Measurements from ENCODE around the gene DSG2. TPM values are rescaled to one million over a fixed set of nuclear protein-coding genes. Genes with fewer than 3 reads are reported as not detected.

Gene DSG2
- total RNA-seq, 2 donors from 2014 or later, result 0.14 TPM; not detected in 1

DNA sequence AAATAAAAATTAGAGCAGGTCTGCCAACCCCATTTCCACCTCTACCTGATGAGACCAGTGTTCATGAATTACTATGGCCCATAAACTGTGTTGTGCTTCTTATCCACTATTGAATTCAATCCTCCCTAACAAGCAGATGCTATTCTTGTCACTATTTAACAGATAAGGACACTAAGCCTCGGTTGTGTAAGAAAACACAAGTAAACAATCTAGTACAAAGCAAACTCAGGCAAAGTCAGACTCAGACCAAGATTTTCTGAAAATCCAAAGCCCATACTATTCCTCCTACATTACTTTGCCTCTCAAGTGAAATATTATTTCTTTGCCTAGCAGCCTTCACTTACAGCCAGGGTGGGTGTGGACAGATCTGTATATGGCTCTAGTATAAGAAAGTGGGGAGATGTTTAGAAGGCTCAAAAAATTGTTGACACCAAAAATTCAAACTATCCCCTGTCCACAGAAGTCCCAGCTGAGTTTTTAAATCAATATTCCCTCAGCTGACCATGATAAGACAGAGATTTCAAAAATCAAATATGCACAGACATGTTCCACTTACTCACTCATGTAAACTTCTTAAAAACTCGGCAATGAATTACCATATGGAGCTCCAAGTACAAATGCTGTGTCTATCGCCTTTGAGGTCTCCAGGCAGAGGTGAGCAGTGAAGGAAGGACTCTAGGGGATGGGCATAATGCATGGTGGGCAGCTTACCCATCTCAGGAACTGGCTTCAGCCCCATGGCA, 77.7 kb downstream of the DSG2 start:
- no peak for DNase-seq (ENCODE audit: low spot score)
- ATAC-seq, result no peak
- H3K4me3 Mint-ChIP-seq, result no peak overlapping the region
- H3K27ac Mint-ChIP-seq, result no peak overlapping the region
- H3K4me1 Mint-ChIP-seq (ENCODE audit: low read depth in 2 of 2), result no peaks in the 10 kb centered on the region
- no peaks in the 10 kb centered on the region for H3K36me3 Mint-ChIP-seq
- H3K9me3 Mint-ChIP-seq, result no peaks in the 10 kb centered on the region
- H3K27me3 Mint-ChIP-seq, result no peaks in the 10 kb centered on the region

DNA sequence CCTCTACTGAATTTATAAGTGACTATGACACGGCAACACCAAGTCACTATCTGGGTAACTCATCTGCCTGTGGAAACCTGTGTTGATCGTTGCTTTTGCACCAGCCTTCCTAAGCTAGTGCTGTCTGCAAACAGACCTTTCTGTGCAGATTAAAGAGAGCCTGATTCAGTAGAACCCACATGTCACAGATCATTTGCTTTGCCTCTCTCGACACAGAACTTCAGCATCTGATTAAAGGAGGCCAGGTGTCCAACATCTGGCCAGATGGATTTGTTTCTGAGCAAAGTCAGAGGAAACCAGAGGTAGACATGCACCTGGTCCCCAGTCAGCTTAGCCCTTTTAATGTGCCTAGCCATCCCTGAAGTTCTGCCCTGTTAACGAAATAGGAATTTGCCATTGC, 78.7 kb downstream of the DSG2 start:
- Mint-ChIP-seq H3K36me3 (no peaks in the 10 kb centered on the region), H3K27ac (no peak overlapping the region), H3K27me3 (no peaks in the 10 kb centered on the region), H3K4me3 (no peak overlapping the region), H3K4me1 (ENCODE audit: low read depth in 2 of 2) (no peaks in the 10 kb centered on the region), H3K9me3 (no peaks in the 10 kb centered on the region)
- no peak for DNase-seq (ENCODE audit: low spot score)
- ATAC-seq, result no peak

DNA sequence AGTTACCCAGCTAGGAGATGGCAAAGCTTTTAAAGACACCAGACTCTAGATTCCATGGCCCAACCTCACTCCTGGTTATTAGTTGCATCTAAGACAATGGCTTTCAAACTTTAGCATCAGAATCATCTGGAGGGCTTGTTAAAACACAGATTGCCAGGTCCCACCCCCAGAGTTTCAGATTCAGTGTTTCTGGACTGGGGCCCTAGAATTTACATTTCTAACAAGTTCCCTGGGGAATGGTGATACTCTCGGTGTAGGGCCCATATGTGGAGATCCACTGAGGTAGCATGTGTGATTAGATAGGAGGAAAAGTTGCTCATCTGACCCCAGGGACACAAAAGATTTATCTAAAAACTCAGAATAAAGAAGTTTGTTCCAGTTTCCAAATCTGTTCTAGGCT, 79.2 kb downstream of the DSG2 start:
- no peaks in the 10 kb centered on the region for H3K36me3 Mint-ChIP-seq
- no peak for DNase-seq (ENCODE audit: low spot score)
- no peak overlapping the region for H3K4me3 Mint-ChIP-seq
- H3K9me3 Mint-ChIP-seq, result no peaks in the 10 kb centered on the region
- H3K27me3 Mint-ChIP-seq, result no peaks in the 10 kb centered on the region
- no peaks in the 10 kb centered on the region for H3K4me1 Mint-ChIP-seq (ENCODE audit: low read depth in 2 of 2)
- no peak overlapping the region for H3K27ac Mint-ChIP-seq
- no peak for ATAC-seq

DNA sequence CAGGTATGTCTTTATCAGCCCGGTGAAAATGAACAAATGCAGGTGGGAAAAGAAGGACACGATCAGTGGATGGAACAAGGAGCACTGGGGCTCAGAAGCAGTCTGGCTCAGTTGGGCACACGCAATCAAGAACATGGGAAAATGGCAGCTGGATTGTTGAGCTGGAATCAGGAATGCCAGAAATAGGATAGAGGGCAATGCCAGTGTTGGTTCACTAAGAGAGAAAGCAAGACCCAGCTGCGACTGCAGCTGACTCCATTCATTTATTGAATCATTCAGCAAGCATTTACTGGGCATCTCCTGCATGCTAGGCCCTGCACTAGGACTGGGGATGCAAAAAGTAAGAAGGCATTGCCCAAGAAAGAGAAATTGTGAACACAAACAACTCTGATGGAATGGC, 80.1 kb downstream of the DSG2 start:
- H3K9me3 Mint-ChIP-seq, result no peaks in the 10 kb centered on the region
- H3K27ac Mint-ChIP-seq, result no peak overlapping the region
- DNase-seq (ENCODE audit: low spot score), result no peak
- ATAC-seq, result no peak
- H3K36me3 Mint-ChIP-seq, result no peaks in the 10 kb centered on the region
- no peaks in the 10 kb centered on the region for H3K4me1 Mint-ChIP-seq (ENCODE audit: low read depth in 2 of 2)
- H3K4me3 Mint-ChIP-seq, result no peak overlapping the region
- no peaks in the 10 kb centered on the region for H3K27me3 Mint-ChIP-seq

DNA sequence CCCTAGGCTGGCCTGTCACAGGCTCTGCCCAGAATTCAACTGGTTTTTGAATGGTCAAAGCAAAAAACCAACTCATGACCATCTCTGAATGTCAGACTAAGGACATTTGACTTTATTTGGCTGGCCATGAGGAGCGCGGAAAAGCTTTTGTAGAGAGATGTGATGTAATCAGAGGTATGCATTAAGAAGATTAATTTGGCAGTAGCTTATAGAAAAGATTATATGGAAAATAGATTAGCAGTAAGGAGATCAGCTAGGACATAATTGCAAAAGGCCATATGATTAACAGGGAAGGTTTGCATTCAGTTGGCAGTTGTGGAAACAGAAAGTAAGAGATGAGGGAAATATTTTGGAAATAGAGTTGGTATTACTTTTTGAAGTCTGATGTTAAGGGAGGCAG, 81.4 kb downstream of the DSG2 start:
- DNase-seq (ENCODE audit: low spot score) (no peak), ATAC-seq (no peak)
- Mint-ChIP-seq H3K27me3 (no peaks in the 10 kb centered on the region), H3K36me3 (no peaks in the 10 kb centered on the region), H3K27ac (no peak overlapping the region), H3K4me3 (no peak overlapping the region), H3K4me1 (ENCODE audit: low read depth in 2 of 2) (no peaks in the 10 kb centered on the region), H3K9me3 (no peaks in the 10 kb centered on the region)

DNA sequence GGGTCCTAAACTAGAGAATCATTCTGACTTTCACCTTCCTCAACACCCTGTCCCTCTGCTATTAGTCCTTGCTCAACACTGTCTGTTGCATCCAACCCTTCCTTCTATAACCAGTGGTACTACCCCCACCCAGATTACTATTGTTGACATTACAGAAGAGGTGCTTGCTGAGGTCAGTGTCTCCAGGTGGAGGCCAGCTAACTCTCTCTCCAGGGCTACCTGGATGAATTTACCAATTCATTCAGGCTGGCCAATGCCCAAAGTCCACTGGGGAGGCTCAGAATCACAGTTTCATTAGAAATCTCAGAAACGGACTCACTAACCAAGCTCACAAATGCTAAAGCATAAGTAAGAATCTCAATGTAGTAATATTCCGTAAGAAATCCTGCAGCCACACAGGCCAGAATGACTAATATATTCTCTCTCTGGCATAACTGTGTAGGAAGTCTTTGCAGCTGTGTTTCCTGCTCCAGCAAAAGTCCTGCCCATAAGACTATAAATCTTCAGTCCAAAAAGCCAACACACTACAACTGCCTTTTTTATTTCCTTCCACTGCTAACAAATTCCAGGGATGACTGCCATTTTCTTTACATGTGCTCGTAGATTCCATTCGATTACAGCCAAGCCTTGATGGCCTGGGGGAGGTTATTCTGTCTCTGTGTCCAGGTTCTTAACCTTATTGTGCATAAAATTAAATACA, 83.7 kb downstream of the DSG2 start:
- H3K27ac Mint-ChIP-seq, result no peak overlapping the region
- no peak for ATAC-seq
- DNase-seq (ENCODE audit: low spot score), result no peak
- no peaks in the 10 kb centered on the region for H3K36me3 Mint-ChIP-seq
- H3K4me1 Mint-ChIP-seq (ENCODE audit: low read depth in 2 of 2), result no peaks in the 10 kb centered on the region
- H3K9me3 Mint-ChIP-seq, result no peaks in the 10 kb centered on the region
- H3K4me3 Mint-ChIP-seq, result no peak overlapping the region
- H3K27me3 Mint-ChIP-seq, result no peaks in the 10 kb centered on the region

DNA sequence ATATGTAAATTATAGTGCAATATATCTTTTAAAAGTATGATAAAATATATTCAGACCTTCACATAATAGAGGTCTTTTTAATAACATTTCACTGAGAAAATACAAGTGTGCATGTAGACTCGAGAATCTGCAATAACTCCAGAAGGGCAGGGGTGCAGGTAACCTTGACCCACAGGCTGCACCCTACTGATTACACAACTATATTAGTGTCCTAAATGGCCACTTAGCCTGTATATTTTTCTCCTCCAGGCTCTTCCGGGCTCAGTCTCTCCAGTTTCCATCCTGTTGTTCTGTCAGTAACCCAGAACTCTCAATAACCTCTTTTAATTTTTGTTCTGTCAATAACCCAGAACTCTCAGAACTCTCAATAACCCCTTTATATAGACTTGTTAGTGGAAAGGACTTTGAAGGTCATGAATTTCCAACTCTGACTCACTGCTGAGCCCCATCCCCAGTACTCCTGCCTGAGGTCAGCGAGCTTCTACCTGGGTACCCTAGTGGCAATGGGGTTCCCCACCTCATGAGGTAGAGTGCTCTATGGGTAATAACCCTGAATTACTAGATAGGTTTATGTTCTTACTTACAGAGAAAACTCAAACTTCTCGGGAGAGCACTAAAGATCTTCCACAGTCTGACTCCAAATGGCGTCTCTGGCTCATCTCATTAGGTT, 85.3 kb downstream of the DSG2 start:
- H3K36me3 Mint-ChIP-seq, result no peaks in the 10 kb centered on the region
- H3K9me3 Mint-ChIP-seq, result no peaks in the 10 kb centered on the region
- no peak for ATAC-seq
- H3K27me3 Mint-ChIP-seq, result no peaks in the 10 kb centered on the region
- H3K4me3 Mint-ChIP-seq, result no peak overlapping the region
- no peak overlapping the region for H3K27ac Mint-ChIP-seq
- no peaks in the 10 kb centered on the region for H3K4me1 Mint-ChIP-seq (ENCODE audit: low read depth in 2 of 2)
- DNase-seq (ENCODE audit: low spot score), result no peak

DNA sequence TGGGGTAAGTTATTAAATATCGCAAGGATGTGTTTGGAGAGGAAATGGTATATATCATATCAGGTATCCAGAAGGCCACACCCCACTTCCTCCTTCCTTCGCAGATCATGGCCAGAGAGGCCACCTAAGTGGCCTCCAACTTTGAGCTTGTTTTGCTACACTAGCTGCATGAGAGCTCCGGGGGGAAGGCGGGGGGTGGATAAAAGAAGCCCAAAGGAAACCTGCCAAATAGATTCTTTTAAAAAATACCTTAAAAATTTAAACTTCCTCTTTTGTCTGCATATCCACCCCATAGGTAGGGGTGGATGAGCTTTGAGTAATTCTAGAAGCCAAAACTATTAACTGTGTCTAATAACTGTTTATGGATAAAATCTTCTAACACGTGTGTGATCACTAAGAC, 88.0 kb downstream of the DSG2 start:
- Mint-ChIP-seq H3K27me3 (peaks cover 0 to 2% of the 10 kb centered on the region in 2 donors), H3K36me3 (no peaks in the 10 kb centered on the region), H3K27ac (no peak overlapping the region), H3K4me3 (no peak overlapping the region), H3K9me3 (no peaks in the 10 kb centered on the region), H3K4me1 (ENCODE audit: low read depth in 2 of 2) (no peaks in the 10 kb centered on the region)
- ATAC-seq, result no peak
- no peak for DNase-seq (ENCODE audit: low spot score)

DNA sequence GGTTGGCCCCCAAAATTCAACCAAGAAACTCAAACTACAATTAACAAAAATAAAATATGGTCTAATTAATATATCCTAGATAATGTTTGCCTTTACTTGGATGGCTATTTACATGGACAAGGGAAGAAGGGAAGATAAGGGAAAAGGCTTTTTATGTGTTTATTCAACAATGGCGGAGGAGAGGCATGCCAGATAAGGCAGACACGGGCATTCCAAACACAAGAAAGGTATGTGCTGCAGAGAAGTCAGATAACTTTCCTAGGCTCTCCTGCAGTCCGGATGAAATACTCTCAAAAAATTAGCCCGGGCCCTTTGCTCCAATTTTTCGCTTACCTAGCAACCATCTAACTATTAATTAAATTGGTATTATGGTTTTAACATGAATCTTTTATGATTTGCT, 88.6 kb downstream of the DSG2 start:
- H3K27ac Mint-ChIP-seq, result no peak overlapping the region
- peaks cover 0 to 2% of the 10 kb centered on the region in 2 donors for H3K27me3 Mint-ChIP-seq
- no peaks in the 10 kb centered on the region for H3K4me1 Mint-ChIP-seq (ENCODE audit: low read depth in 2 of 2)
- H3K36me3 Mint-ChIP-seq, result no peaks in the 10 kb centered on the region
- ATAC-seq (no peak), DNase-seq (ENCODE audit: low spot score) (no peak)
- no peak overlapping the region for H3K4me3 Mint-ChIP-seq
- H3K9me3 Mint-ChIP-seq, result no peaks in the 10 kb centered on the region

DNA sequence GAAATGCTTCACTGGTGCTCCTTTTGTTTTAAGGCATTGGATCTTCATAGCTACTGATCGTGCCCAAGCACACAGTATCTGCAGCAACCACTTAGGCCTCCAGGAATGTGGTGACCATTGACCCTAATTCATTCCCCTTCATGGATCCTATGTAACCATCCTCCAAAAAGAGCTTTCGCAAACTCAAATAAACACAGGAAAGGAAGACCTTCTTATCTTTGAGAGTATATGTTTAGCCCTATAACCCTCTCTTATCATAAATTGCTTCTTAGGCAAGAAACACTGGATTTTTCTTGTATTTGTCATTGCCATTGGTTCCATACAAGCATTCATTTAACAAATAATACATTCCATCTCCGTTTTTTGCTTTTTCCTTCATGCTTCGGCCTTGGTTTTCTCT, 89.6 kb downstream of the DSG2 start:
- Mint-ChIP-seq H3K27me3 (peaks cover 0 to 2% of the 10 kb centered on the region in 2 donors), H3K27ac (no peak overlapping the region), H3K4me1 (ENCODE audit: low read depth in 2 of 2) (no peaks in the 10 kb centered on the region), H3K36me3 (no peaks in the 10 kb centered on the region), H3K9me3 (no peaks in the 10 kb centered on the region), H3K4me3 (no peak overlapping the region)
- ATAC-seq (no peak), DNase-seq (ENCODE audit: low spot score) (no peak)

DNA sequence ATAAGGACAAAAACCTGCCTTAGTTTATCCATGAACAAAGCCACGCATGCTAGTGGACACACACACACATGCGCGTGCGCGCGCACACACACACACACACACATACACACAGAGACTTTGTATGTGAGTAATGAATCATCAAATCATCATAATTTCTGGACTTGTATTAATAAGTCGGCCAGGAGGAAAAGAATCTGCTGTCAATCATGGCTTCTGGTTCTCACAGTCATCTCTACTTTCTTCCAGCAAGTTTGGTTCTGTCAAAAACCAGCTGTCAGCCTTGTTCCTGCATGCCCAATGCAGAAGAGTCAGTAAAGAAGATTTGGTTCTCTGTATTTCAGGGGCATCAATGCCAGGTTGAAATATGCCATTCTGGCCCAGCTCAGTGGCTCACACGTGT, 92.6 kb downstream of the DSG2 start:
- H3K36me3 Mint-ChIP-seq, result no peaks in the 10 kb centered on the region
- no peaks in the 10 kb centered on the region for H3K9me3 Mint-ChIP-seq
- no peak overlapping the region for H3K27ac Mint-ChIP-seq
- H3K4me1 Mint-ChIP-seq (ENCODE audit: low read depth in 2 of 2), result no peaks in the 10 kb centered on the region
- H3K4me3 Mint-ChIP-seq, result no peak overlapping the region
- no peak for ATAC-seq
- peaks cover 5 to 10% of the 10 kb centered on the region in 2 donors for H3K27me3 Mint-ChIP-seq
- DNase-seq (ENCODE audit: low spot score), result no peak

DNA sequence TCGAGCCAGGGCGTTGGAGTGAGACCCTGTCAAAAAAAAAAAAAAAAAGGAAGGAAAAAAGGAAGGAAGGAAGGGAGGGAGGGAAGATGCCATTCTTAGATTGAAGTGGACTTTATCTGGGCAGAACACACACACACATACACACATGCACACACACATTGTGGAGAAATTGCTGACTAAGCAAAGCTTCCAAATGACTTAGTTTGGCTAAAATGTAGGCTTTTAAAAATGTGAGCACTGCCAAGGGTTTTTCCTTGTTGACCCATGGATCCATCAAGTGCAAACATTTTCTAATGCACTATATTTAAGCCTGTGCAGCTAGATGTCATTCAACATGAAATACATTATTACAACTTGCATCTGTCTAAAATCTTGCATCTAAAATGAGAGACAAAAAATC, 93.1 kb downstream of the DSG2 start:
- no peak for ATAC-seq
- H3K27me3 Mint-ChIP-seq, result peaks cover 5 to 10% of the 10 kb centered on the region in 2 donors
- no peak overlapping the region for H3K27ac Mint-ChIP-seq
- H3K4me3 Mint-ChIP-seq, result no peak overlapping the region
- H3K9me3 Mint-ChIP-seq, result no peaks in the 10 kb centered on the region
- no peaks in the 10 kb centered on the region for H3K36me3 Mint-ChIP-seq
- DNase-seq (ENCODE audit: low spot score), result no peak
- H3K4me1 Mint-ChIP-seq (ENCODE audit: low read depth in 2 of 2), result no peaks in the 10 kb centered on the region

DNA sequence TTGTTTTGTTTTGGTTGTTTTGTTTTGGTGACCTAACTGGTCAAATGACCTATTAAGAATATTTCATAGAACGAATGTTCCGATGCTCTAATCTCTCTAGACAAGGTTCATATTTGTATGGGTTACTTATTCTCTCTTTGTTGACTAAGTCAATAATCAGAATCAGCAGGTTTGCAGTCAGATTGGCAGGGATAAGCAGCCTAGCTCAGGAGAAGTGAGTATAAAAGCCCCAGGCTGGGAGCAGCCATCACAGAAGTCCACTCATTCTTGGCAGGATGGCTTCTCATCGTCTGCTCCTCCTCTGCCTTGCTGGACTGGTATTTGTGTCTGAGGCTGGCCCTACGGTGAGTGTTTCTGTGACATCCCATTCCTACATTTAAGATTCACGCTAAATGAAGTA, 93.7 kb downstream of the DSG2 start, which contains the start of gene TTR:
Gene TTR (plus strand): TSS at position 250 of the 400 bp plus-strand sequence. CDS start 26 bp downstream, at position 276.
- no peak for DNase-seq (ENCODE audit: low spot score)
- no peaks in the 10 kb centered on the region for H3K4me1 Mint-ChIP-seq (ENCODE audit: low read depth in 2 of 2)
- H3K36me3 Mint-ChIP-seq, result no peaks in the 10 kb centered on the region
- H3K9me3 Mint-ChIP-seq, result no peaks in the 10 kb centered on the region
- no peak within 1 kb of the TSS for H3K4me3 Mint-ChIP-seq
- H3K27ac Mint-ChIP-seq, result no peak within 1 kb of the TSS
- H3K27me3 Mint-ChIP-seq, result peaks cover 5 to 10% of the 10 kb centered on the region in 2 donors
- no peak for ATAC-seq

DNA sequence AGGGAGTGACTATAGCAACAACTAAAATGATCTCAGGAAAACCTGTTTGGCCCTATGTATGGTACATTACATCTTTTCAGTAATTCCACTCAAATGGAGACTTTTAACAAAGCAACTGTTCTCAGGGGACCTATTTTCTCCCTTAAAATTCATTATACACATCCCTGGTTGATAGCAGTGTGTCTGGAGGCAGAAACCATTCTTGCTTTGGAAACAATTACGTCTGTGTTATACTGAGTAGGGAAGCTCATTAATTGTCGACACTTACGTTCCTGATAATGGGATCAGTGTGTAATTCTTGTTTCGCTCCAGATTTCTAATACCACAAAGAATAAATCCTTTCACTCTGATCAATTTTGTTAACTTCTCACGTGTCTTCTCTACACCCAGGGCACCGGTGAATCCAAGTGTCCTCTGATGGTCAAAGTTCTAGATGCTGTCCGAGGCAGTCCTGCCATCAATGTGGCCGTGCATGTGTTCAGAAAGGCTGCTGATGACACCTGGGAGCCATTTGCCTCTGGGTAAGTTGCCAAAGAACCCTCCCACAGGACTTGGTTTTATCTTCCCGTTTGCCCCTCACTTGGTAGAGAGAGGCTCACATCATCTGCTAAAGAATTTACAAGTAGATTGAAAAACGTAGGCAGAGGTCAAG, 94.7 kb downstream of the DSG2 start:
- ATAC-seq, result no peak
- Mint-ChIP-seq H3K27ac (no peak overlapping the region), H3K36me3 (no peaks in the 10 kb centered on the region), H3K4me1 (ENCODE audit: low read depth in 2 of 2) (no peaks in the 10 kb centered on the region), H3K9me3 (no peaks in the 10 kb centered on the region), H3K4me3 (no peak overlapping the region), H3K27me3 (peaks cover 5 to 10% of the 10 kb centered on the region in 2 donors)
- no peak for DNase-seq (ENCODE audit: low spot score)
